HepG2 (cell line): ENCODE data around the gene ABCC3. TPM values are rescaled to one million over a fixed set of nuclear protein-coding genes. Genes with fewer than 3 reads are reported as not detected.
A peak's percentile ranks its signal among the peaks of the same experiment; 100 is the strongest.

Experiments used
- ARID4A ChIP-seq: sonication (generic); formaldehyde crosslinking; IDR thresholded peaks from 2 replicates; pipeline ENCODE4 v1.5.0; 2020; ENCODE audit warnings: mild to moderate bottlenecking, missing genetic modification reagents, borderline replicate concordance
- BHLHE40 ChIP-seq: IDR thresholded peaks from 2 replicates; pipeline ENCODE4 v1.6.1; 2011; ENCODE audit warnings: low read length, improper control_type of control experiment
- DZIP1 ChIP-seq: sonication (generic); formaldehyde crosslinking; IDR thresholded peaks from 2 replicates; pipeline ENCODE4 v1.5.0; 2020; ENCODE audit warnings: mild to moderate bottlenecking, missing genetic modification reagents
- FOSL1 ChIP-seq: sonication (generic); formaldehyde crosslinking; IDR thresholded peaks from 2 replicates; pipeline ENCODE4 v1.9.0; 2021; ENCODE audit warnings: missing genetic modification reagents, borderline replicate concordance
- HDAC2 ChIP-seq: sonication (generic); formaldehyde crosslinking; IDR thresholded peaks from 2 replicates; pipeline ENCODE4 v1.4.0; 2020; ENCODE audit warnings: missing genetic modification reagents
- MAFK ChIP-seq, 2 experiments: IDR thresholded peaks in 1 of 2; conservative IDR thresholded peaks in 1 of 2; 2 replicates each; pipeline ENCODE4 v1.6.1; 2011; ENCODE audit warnings: improper control_type of control experiment in 2 of 2, low read length in 2 of 2
- PHF21A ChIP-seq: sonication (generic); formaldehyde crosslinking; IDR thresholded peaks from 2 replicates; pipeline ENCODE4 v1.5.0; 2020; ENCODE audit warnings: mild to moderate bottlenecking, missing genetic modification reagents
- SMARCC2 ChIP-seq: fragments of 450-650 bp; IDR thresholded peaks from 2 replicates; pipeline ENCODE4 v1.6.1; 2017; ENCODE audit warnings: antibody characterized with exemption, mild to moderate bottlenecking
- SRF ChIP-seq: IDR thresholded peaks from 2 replicates; pipeline ENCODE4 v1.6.1; 2011; ENCODE audit warnings: mild to moderate bottlenecking, low read depth, low read length, moderate library complexity
- ZBTB40 ChIP-seq, 2 experiments: fragments of 450-650 bp in 1 of 2; sonication (generic) in 1 of 2; formaldehyde crosslinking in 1 of 2; IDR thresholded peaks; 2 replicates each; pipeline versions ENCODE4 v1.6.1 to v1.8.0; 2016 to 2022; ENCODE audit warnings: antibody characterized with exemption in 1 of 2, mild to moderate bottlenecking in 1 of 2, missing genetic modification reagents in 1 of 2
- ZNF205 ChIP-seq: IDR thresholded peaks from 2 replicates; pipeline ENCODE4 v1.6.1; 2018; ENCODE audit warnings: missing biosample characterization, missing genetic modification reagents
- ZNF678 ChIP-seq: sonication (generic); formaldehyde crosslinking; IDR thresholded peaks from 2 replicates; pipeline ENCODE4 v1.4.0; 2020; ENCODE audit warnings: mild to moderate bottlenecking, missing genetic modification reagents
- polyA plus RNA-seq, 8 experiments: library from polyadenylated mRNA; depleted of rRNA in 3 of 8; stranded (reverse) in 7 of 8; unstranded in 1 of 8; fragments of >200 nt; fragmentation: Illumina TruSeq in 4 of 8; extraction: Trizol in 4 of 8; gene quantifications; 2 replicates each; pipeline versions ENCODE4 v1.2.1 to v1.2.3, GENCODE V29; 2011 to 2016; ENCODE audit warnings: low read depth in 4 of 8, missing spikeins in 1 of 8, mixed read lengths in 1 of 8; ENCODE audit not compliant: insufficient read depth in 1 of 8
- total RNA-seq, 5 experiments: library from RNA; depleted of rRNA; stranded (reverse); fragments of >200 nt; fragmentation: Illumina TruSeq; extraction: Trizol; gene quantifications; 2 replicates each; pipeline ENCODE4 v1.2.3, GENCODE V29; 2016; ENCODE audit warnings: low read depth in 1 of 5

Gene ABCC3
- total and polyA plus RNA-seq, 2 of the 13 experiments (the other 11 are each of a cell fraction or from before 2014, with no cell fraction given) = 25.2 to 50.7 TPM

GRCh38 chr17:50719144-50719923, 84.7 kb downstream of the ABCC3 start, which contains the start of gene LUC7L3 (continued):
- TF ChIP-seq ZNF678 = no peak
- no peak for TF ChIP-seq FOSL1 (CRISPR knock-in tag)
- peak; percentile 94 for TF ChIP-seq PHF21A (CRISPR knock-in tag)
- TF ChIP-seq DZIP1 = no peak
- TF ChIP-seq MAFK (conservative IDR thresholded peaks at IDR 0.05 in 1 of 2, IDR thresholded peaks at IDR 0.05 in 1 of 2; ENCODE audit: low read length in 2 of 2) = no peak
- peak; percentile 96 for TF ChIP-seq ARID4A
- no peak for TF ChIP-seq SRF
- peak; percentile 15; the same call in 1 of the 2 replicates for TF ChIP-seq BHLHE40
- no peak for TF ChIP-seq ZBTB40 (IDR thresholded peaks at IDR 0.05)
- peak; percentile 89 for TF ChIP-seq ZBTB40 (CRISPR knock-in tag; IDR thresholded peaks at IDR 0.05)
- TF ChIP-seq ZNF205 (CRISPR knock-in tag) = peak; percentile 75; the same call in 1 of the 2 replicates
- no peak for TF ChIP-seq SMARCC2
- peak; percentile 66 for TF ChIP-seq HDAC2 (CRISPR knock-in tag)
